CD4-positive, alpha-beta T cell (primary cell): ENCODE measurements around the gene ITGB8. TPM values are rescaled to one million over a fixed set of nuclear protein-coding genes. Genes with fewer than 3 reads are reported as not detected.

Experiments
- ATAC-seq: fragments of 200-7000 bp; cut with Tn5 transposase; one replicate; pipeline ENCODE4 v1.10.0; 2022; ENCODE audit warnings: mild to moderate bottlenecking; ENCODE audit not compliant: poor library complexity
- CTCF ChIA-PET: fragments of 350-600 bp; sonication (Branson Sonifier 250); formaldehyde crosslinking; loops from one replicate; lab custom pipeline; 2021; ENCODE audit warnings: antibody characterized with exemption, inconsistent platforms; lab: Charles Lee
- POLR2A ChIA-PET: fragments of 350-600 bp; sonication (Branson Sonifier 250); formaldehyde crosslinking; loops from one replicate; lab custom pipeline; 2021; ENCODE audit warnings: antibody characterized with exemption, inconsistent platforms; lab: Charles Lee
- DNase-seq, 14 experiments: peaks; one replicate each; pipeline ENCODE4 v3.0.0-alpha.2; 2013 to 2020; ENCODE audit warnings: mixed read lengths in 2 of 14
- H3K27ac ChIP-seq, 2 donors: one replicate each; pipeline versions ENCODE4 v1.5.1 to v1.7.0; 2013; ENCODE audit warnings: low read length in 2 of 2, low read depth in 1 of 2, mild to moderate bottlenecking in 1 of 2
- H3K27me3 ChIP-seq, 2 experiments: 1 replicate in 1 of 2; 2 replicates in 1 of 2; pipeline versions ENCODE4 v1.6.1 to v1.7.0; 2013; ENCODE audit warnings: low read length in 2 of 2, control low read depth in 1 of 2, mild to moderate bottlenecking in 1 of 2, moderate library complexity in 1 of 2; ENCODE audit not compliant: insufficient read depth in 2 of 2, control insufficient read depth in 1 of 2
- H3K36me3 ChIP-seq: one replicate; pipeline ENCODE4 v1.6.1; 2013; ENCODE audit warnings: low read length, control low read depth; ENCODE audit not compliant: insufficient read depth
- H3K4me1 ChIP-seq: one replicate; pipeline ENCODE4 v1.6.1; 2013; ENCODE audit warnings: low read length, control low read depth; ENCODE audit not compliant: insufficient read depth
- H3K4me3 ChIP-seq: one replicate; pipeline ENCODE4 v1.5.1; 2013; ENCODE audit warnings: mild to moderate bottlenecking, low read length, moderate library complexity
- H3K9me3 ChIP-seq, 2 experiments: 1 replicate in 1 of 2; 2 replicates in 1 of 2; pipeline versions ENCODE4 v1.6.1 to v1.7.0; 2013; ENCODE audit warnings: low read length in 2 of 2, mild to moderate bottlenecking in 2 of 2, control low read depth in 1 of 2, moderate library complexity in 1 of 2; ENCODE audit not compliant: control insufficient read depth in 1 of 2, insufficient read depth in 1 of 2
- H3K27ac Mint-ChIP-seq: one replicate; pipeline ENCODE4 v1.8.0; 2020; ENCODE audit warnings: mixed read lengths
- H3K27me3 Mint-ChIP-seq: one replicate; pipeline ENCODE4 v1.8.0; 2021; ENCODE audit warnings: mixed read lengths
- H3K36me3 Mint-ChIP-seq: one replicate; pipeline ENCODE4 v1.8.0; 2021; ENCODE audit warnings: low read depth, mixed read lengths
- H3K4me1 Mint-ChIP-seq: one replicate; pipeline ENCODE4 v1.8.0; 2021; ENCODE audit warnings: low read depth, mixed read lengths
- H3K4me3 Mint-ChIP-seq: one replicate; pipeline ENCODE4 v1.8.0; 2020; ENCODE audit warnings: mild to moderate bottlenecking, mixed read lengths
- H3K9me3 Mint-ChIP-seq: one replicate; pipeline ENCODE4 v1.8.0; 2020; ENCODE audit warnings: mixed read lengths
- CTCF ChIP-seq: fragments of 200-600 bp; IDR thresholded peaks from one replicate; pipeline ENCODE4 v1.8.0; 2022; ENCODE audit warnings: antibody characterized with exemption, mild to moderate bottlenecking
- intact Hi-C, 2 experiments: fragments of 100-400 bp; cut with DNase I in 1 of 2; cut with micrococcal nuclease in 1 of 2; formaldehyde crosslinking; loops; one replicate each; pipeline versions ENCODE4 v1.15.1 to v1.9.0; 2023 to 2025; cut with DNase I, micrococcal nuclease
- total RNA-seq, 174 experiments: library from RNA in 2 of 174; stranded (reverse) in 2 of 174; gene quantifications; one replicate each; pipeline ENCODE4 v1.2.3 and lab custom pipeline; 2021 to 2026

Gene ITGB8
- total RNA-seq, 2 experiments from 2014 or later: not detected

GRCh38 chr7:20456701-20457100 is 126.0 kb downstream of the ITGB8 start:
- Histone ChIP-seq H3K36me3 (no peaks in the 10 kb centered on the region), H3K27ac (no peak overlapping the region), H3K4me1 (no peaks in the 10 kb centered on the region), H3K27me3 (no peaks in the 10 kb centered on the region), H3K9me3 (no peaks in the 10 kb centered on the region), H3K4me3 (no peak overlapping the region)
- no peak for TF ChIP-seq CTCF
- Mint-ChIP-seq H3K9me3 (no peaks in the 10 kb centered on the region), H3K36me3 (no peaks in the 10 kb centered on the region), H3K27ac (no peak overlapping the region), H3K4me1 (no peaks in the 10 kb centered on the region), H3K4me3 (no peak overlapping the region), H3K27me3 (no peaks in the 10 kb centered on the region)
- ATAC-seq (no peak), DNase-seq (no peak)
- intact Hi-C loops: no loop called here
- CTCF ChIA-PET: no interaction called here
- POLR2A ChIA-PET: no interaction called here

GRCh38 chr7:20458521-20458920 is 127.8 kb downstream of the ITGB8 start:
- Mint-ChIP-seq H3K27me3 (no peaks in the 10 kb centered on the region), H3K4me1 (no peaks in the 10 kb centered on the region), H3K4me3 (no peak overlapping the region), H3K9me3 (no peaks in the 10 kb centered on the region), H3K27ac (no peak overlapping the region), H3K36me3 (no peaks in the 10 kb centered on the region)
- TF ChIP-seq CTCF: no peak
- POLR2A ChIA-PET: no interaction called here
- intact Hi-C loops: no loop called here
- CTCF ChIA-PET: no interaction called here
- Histone ChIP-seq H3K4me1 (no peaks in the 10 kb centered on the region), H3K27ac (no peak overlapping the region), H3K36me3 (no peaks in the 10 kb centered on the region), H3K27me3 (no peaks in the 10 kb centered on the region), H3K9me3 (no peaks in the 10 kb centered on the region), H3K4me3 (no peak overlapping the region)
- peak in 2 of 14 experiments; percentile 27 to 38 for DNase-seq
- no peak for ATAC-seq

DNA sequence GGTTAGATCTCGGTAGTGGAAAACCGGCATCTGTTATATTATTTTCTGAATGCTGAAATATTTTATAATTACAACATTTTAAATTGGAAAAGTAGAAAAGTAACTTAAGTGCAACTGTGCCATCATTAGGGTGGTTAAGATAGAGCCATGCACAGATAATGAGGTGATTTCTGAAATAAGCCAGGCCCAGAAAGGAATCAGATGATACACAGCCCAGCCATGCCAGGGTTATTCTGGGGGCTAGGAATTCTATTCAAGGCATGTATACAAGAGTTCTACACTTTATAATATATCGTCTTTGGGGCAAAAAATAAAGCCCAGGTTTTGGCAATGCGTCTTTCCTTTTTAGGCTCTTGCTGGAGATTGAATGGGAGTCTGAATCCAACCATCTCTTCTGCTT is 128.7 kb downstream of the ITGB8 start:
- Mint-ChIP-seq H3K4me1 (no peaks in the 10 kb centered on the region), H3K36me3 (no peaks in the 10 kb centered on the region), H3K4me3 (no peak overlapping the region), H3K9me3 (no peaks in the 10 kb centered on the region), H3K27ac (no peak overlapping the region), H3K27me3 (no peaks in the 10 kb centered on the region)
- DNase-seq (no peak), ATAC-seq (no peak)
- intact Hi-C loops: no loop called here
- ChIA-PET POLR2A (no interaction called here), CTCF (no interaction called here)
- Histone ChIP-seq H3K36me3 (no peaks in the 10 kb centered on the region), H3K9me3 (peaks cover 0 to 6% of the 10 kb centered on the region in 2 experiments), H3K4me1 (no peaks in the 10 kb centered on the region), H3K27me3 (no peaks in the 10 kb centered on the region), H3K4me3 (no peak overlapping the region), H3K27ac (no peak overlapping the region)
- TF ChIP-seq CTCF: no peak
